ENCODE measurements around the gene EFNA3.

Gene EFNA3

DNA sequence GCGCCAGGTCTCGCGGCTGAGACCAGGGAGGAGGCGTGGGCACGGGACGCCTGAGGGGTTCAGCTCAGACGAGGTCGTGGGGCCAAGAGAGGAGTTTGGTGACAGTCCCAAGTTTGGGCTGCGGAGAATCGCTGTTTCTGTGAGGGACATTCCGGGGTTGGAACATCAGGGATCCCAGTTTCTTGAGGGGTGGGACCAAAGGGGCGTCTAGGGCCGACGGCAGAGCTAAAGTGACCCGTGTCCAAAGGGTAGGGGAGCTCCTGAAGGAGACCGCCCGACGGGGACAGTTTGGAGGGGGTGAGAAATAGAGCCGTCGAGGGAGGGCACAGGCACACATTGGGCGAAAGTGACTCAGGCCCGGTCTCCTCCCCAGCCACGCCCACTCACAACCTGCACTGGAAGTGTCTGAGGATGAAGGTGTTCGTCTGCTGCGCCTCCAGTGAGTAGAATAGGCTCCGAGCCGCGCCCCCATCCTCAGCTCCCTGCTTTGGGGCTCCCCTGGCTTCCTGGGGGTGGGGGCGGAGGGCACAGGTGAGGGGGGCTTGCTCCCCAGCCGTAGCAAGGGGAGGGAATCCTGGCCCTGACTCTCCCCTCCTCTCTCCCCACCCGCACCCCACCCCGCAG is 7.0 kb downstream of the EFNA3 start:
- DNase-seq: no peak

DNA sequence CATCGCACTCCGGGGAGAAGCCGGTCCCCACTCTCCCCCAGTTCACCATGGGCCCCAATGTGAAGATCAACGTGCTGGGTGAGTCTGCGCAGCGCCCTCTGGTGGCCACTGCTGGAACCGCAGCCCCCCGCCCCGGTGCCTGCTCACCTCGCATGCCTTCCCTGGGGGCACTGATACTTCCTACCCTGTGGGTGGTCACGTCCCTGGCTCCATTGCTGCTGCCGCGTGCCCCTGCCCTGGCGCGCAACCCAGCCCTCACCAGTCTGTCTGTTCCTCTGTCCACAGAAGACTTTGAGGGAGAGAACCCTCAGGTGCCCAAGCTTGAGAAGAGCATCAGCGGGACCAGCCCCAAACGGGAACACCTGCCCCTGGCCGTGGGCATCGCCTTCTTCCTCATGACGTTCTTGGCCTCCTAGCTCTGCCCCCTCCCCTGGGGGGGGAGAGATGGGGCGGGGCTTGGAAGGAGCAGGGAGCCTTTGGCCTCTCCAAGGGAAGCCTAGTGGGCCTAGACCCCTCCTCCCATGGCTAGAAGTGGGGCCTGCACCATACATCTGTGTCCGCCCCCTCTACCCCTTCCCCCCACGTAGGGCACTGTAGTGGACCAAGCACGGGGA is 7.6 kb downstream of the EFNA3 start:
- DNase-seq: no peak

DNA sequence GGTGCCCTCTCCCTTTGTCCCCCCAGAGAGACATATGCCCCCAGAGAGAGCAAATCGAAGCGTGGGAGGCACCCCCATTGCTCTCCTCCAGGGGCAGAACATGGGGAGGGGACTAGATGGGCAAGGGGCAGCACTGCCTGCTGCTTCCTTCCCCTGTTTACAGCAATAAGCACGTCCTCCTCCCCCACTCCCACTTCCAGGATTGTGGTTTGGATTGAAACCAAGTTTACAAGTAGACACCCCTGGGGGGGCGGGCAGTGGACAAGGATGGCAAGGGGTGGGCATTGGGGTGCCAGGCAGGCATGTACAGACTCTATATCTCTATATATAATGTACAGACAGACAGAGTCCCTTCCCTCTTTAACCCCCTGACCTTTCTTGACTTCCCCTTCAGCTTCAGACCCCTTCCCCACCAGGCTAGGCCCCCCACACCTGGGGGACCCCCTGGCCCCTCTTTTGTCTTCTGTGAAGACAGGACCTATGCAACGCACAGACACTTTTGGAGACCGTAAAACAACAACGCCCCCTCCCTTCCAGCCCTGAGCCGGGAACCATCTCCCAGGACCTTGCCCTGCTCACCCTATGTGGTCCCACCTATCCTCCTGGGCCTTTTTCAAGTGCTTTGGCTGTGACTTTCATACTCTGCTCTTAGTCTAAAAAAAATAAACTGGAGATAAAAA is 8.4 kb downstream of the EFNA3 start:
- DNase-seq: no peak

DNA sequence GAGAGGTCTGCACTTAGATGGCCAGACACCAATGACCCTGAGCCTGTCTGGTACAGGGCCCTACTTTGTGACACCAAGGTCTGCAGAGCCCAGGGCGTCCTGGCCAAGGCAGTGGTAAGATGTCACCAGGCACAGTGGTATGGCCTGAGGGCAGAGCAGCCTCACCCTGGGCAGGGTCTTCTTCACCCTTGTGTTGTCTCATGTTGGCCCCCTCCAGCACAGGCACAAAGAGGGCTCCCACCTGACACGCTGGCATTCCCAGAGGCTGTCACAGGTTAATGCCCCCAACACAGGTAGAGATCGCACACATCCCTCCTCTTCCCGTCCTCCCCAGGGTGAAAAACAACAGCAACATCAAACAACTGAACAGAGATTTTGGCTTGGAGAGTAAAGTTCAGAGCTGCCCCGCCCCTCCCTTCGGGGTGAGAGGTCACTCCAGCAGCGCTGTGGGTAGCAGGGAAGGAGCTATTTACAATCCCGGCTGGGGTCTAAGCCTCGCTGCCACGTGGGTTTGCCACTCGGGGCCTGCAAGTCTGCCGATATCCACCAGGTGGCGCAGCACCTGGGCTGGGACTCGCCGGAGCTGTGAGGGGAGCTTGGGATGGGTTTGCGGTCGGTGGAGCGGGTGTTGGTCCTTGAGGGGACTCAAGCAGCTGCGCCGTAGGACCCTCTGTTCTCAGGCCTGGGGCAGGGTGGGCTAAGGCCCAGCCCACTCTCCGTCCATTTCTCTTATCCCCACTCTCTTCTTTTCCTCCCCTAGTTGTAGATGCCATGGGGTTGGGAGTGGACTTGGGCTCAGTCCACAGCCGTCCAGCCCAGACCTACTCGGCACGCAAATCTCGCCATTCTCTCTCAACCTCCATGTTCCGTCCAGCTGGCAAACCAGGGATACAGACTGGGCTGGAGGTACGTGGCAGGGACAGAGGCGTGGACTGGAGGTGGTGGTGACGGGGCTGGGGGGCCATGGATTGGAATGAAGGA is 12.7 kb downstream of the EFNA3 start:
- no peak for DNase-seq

DNA sequence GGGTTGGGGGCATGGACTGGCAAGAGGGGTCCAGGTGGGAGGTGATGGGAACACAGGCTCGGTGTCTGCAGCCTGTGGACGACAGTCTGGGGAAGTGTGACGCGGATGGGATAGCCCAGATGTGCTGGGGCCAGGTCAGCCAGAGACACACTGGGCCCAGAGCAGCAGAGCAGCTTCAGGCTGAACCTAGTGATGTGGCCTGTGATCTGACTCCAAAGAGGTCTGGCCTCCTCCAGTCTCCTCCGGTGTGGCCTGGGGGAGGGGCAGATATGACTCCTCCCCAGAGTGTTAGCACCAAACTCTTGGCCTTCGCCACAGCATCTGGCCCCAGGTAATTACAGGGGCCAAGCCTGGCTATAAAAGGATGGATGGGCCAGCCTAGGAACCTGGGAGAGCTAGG is 13.5 kb downstream of the EFNA3 start:
- DNase-seq: no peak

DNA sequence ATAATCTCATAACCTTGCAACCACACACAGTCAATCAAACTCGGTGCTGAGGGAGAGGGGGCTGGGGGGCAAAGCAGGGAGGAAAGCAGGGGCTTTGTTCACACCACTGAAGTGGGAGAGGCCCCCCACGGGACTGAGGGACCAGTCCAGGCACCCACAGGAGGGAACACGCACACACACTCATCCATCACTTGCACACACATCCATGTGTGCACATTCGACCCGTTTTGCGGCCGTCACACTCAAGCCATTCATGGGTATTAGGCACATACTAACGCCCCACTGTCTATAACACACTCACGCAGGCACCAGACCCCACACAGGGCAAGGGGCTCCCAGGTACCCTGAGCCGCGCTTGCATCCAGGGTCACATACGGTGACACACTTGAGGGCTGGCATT is 14.0 kb downstream of the EFNA3 start:
- DNase-seq: no peak

DNA sequence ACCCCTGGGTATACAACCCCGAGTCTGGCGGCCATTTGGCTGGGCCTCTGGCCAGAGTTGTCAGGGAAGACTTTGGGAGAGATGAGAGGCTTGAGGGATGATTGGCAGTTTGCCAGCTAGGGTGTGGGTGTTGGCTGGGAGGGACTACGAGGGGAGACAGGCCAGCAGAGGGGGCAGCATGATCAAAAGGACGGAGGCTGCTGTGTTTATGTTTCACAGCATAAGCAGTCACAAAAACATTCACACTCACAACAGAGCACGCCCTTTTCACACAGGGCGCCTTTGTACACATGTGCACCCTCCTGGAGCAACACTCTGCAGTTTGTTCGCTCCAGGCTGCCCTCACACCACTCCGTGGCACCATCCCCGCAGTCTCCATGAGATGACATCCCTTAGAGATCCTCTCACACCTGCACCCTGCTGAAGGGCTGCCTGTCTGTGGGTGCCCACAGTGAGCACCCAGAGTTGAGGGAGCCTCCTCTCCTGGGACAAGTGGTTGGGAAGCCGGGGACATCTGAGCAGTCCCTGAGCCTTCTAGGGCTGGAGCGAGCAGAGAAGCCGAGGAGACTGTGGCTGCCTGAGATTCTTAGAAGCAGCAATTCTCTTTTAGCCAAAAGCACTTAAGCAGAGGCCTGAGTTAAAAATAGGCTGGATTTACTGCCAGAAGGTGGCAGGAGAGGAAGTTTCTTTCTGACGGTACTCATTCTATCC is 15.4 kb downstream of the EFNA3 start:
- no peak for DNase-seq

DNA sequence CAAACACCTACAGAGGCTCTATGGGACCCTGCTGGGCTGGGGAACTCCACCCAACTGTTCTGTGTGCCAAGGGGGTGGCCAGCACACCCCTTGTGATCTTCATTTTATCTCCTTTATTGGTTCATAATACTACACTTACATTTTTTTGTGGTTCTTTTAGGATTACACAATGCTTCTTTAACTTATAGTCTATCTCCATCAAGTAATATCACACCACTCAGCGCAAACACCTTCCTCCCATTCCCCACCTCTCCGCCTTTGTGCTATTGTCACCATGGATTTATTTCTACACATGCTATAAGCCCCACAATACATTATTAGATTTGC is 15.9 kb downstream of the EFNA3 start:
- DNase-seq: no peak

DNA sequence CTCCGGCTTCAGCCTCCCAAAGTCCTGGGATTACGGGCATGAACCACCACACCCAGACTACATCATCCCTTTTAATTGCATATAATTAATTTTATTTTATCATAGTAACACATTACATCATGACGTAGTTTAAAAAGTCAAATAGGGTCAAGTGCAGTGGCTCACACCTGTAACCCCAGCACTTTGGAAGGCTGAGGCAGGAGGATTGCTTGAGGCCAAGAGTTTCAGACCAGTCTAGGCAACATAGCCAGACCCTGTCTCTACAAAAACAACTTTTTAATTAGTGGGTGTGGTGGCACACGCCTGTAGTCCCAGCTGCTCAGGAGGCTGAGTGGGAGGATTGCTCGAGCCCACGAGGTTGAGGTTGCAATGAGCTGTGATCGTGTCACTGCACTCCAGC is 20.7 kb downstream of the EFNA3 start:
- no peak for DNase-seq

DNA sequence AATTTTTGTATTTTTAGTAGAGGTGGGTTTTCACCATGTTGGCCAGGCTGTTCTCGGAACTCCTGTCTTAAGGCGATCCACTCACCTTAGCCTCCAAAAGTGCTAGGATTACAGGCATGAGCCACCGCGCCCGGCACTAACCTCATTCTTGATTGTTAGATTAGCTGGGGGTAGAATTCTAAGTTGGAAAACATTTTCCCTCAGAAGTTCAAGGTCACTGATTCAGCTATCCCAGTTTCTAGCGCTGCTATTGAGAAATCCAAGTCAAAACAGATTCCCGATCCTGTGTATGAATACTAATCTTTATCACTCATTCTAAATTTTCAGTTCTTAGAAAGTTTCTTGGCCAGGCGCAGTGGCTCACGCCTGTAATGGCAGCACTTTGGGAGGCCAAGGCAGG is 24.7 kb downstream of the EFNA3 start:
- no peak for DNase-seq

DNA sequence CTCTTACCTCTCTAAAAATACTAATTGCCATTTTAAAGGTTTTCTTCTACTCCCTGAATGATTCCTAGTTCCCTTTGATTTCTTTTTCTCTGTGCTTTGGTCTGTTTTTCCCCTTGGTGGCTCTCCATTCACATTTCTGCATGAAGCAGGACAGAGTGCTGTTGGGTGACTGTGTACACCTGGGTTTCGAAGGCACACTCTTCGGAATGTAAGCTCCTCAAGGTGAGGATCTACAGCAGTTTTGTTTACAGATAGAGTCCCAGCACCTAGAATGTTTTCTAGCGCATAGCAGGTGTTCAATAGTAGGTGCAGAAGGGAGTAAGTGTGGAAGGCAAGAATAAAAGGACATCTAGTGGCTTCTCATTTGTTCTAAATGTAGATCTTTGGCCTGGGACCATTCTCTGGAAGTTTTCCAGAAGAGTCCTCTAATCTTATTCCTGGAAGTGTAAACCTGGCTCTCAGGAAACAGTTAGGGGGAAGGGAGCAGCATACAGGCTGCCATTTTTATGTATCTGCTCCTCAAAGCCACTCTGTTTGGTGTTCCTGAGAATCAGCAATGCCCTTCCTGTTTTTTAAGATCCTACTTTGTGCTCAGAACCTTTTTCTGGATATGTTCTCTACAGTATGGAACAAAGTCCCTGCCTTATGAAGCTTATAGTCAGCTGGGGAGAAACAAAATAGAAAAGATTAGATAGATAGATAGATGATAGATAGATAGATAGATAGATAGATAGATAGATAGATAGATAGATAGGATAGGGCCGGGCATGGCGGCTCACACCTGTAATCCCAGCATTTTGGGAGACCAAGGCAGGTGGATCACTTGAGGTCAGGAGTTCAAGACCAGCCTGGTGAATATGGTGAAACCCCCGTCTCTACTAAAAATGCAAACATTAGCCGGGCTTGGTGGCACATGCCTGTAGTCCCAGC is 26.2 kb downstream of the EFNA3 start:
- no peak for DNase-seq

DNA sequence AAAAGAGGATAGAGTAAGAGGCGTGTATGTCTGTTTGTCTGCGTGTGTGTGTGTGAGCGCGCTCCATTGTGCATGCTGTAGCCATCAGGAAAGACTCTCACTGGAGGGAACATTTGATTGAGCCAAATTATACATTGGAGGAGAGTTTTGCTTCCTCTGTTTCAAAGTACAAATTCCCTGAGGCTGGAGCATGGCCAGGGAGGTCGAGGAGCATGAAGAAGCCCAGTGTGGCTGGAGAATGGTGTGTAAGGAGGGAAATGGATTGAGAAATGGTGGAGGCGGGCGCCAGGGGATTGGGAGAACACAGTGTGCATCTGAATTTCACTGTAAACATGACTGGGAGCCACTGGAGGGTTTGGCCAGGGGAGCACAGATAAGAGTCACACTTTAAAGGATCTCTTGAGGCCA is 27.0 kb downstream of the EFNA3 start:
- no peak for DNase-seq

DNA sequence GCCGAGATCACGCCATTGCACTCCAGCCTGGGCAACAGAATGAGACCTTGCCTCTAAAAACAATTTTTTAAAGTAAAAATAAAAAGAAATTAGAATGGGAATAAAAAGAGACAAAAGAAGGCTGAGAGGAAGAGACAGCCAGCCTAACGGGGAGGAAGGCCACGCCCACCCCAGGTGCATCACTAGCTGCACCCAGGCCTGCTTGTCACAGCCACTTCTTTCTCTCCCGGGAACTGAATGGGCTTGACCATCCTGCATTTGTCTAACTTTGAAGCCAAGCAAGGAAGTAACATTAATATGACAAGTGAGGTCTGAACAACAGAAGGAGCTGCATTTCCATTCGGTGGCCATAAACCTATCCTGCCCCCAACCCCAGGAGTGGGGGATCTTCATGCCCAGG is 28.2 kb downstream of the EFNA3 start:
- no peak for DNase-seq

DNA sequence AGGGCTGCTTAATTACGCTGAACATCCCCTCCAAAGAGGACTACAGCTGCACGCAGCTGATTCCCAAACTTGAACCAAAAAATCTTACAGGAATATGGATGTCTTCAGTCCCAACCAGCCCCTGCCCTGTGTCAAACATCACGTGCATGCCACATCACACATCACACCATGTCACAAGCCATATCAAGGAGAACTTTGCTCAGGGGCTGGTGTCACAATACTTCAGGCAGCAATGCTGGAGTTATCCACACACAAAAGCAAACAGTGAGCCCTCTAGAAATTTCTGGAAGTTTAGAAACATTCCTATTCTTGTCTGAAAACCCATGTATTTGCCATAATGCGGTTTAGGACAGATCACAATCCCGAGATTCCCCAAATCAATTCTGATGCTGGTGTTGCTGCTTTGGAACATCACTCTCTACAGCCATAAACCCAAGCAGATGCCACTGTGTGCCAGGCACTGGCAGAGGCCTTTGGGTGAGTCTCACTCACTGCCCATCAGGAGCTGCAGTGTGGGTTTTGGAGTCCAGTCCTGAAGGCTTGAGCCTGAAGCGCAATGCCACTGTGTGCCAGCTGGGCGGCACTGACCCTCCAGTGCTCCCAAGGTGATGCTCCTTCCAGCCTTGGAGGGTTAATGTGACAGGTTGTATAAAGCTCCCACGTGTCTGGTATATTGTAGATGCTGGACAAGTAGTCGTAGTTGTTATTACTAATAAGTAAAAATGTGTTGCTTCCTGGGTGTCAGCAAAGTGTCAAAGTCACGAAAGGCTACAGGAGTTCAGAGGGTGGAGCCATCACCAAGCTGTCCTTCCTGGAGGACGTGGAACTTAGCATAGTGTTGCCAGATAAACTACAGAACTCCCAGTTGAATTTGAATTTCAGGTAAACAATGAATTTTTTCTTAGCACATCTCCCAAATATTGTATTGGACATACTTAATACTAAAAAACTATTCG is 28.9 kb downstream of the EFNA3 start:
- DNase-seq: no peak

DNA sequence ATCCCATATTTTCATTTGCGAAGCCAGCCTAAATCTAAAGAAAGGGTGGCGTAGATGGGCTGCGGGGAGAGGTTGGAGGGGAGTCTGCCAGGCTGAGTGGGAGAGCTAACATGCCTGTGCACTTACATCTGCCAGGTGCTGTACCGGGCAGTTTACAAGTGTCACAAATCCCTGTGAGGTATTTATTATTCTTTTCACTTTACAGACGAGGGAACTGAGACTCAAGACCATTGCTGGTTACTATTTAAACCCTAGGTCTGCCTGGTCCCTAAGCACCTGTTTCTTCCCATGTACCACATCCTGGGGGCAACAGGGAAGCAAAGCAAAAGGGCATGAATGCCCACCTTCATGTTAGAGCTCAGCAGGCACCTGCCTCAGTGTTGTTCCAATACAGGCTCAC is 29.7 kb downstream of the EFNA3 start:
- DNase-seq: no peak

DNA sequence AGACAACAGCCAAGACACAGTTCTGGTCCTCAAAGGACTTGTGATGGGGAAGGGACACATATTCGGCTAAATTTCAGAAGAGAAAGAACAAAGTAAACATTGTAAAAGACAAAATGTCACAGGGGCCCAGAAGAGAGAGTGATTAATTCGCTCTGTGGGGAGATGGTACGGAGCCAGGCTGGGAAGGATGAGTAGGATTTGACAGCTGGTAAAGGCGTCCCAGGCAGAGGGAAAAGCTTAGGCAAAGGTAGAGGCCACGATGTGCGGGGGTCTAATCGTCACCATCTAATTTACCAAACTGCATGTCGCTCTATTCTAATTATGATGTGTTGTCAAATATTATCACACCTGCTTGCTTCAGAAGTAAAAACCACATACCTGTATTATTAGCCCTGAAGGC is 31.7 kb downstream of the EFNA3 start:
- no peak for DNase-seq

DNA sequence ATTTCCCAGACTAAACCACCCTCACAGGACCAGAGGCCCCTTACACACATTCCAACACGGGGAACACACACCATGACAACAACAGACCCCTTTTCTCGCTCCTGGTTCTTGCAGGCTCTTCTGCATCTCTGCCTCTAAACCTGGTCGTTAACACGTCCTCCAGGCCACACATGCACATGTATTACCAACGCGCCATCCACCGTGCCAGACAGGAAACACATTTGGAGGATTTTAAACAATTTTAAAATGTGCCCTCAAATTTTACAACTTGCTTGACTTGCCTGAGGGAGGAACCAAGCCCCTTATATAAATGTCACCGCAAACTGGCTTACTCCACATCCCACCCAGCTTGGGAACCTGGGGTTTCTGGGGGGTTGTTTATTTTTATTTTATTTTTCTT is 32.2 kb downstream of the EFNA3 start:
- no peak for DNase-seq

DNA sequence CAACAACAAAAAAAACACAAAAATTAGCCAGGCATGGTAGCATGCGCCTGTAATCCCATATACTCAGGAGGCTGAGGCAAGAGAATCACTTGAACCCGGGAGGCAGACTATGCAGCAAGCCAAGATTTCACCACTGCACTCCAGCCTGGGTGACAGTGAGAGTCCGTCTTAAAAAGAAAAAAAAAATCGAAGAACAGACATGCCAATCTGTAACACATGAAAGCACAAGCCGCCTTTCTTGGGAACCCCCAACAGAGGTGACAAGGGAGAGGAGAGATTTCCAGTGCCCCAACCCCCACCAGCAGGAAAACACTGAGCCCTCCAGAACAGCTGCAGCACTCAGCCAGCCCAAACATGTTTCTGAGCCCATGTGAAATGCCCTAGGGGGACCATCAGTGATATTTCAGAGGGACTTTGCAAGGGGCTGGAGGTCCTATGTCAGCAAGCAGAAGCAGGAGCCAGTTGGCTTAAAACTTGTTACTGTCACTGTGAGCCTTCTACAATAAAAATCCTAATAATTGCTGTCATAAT is 34.9 kb downstream of the EFNA3 start:
- DNase-seq: no peak

DNA sequence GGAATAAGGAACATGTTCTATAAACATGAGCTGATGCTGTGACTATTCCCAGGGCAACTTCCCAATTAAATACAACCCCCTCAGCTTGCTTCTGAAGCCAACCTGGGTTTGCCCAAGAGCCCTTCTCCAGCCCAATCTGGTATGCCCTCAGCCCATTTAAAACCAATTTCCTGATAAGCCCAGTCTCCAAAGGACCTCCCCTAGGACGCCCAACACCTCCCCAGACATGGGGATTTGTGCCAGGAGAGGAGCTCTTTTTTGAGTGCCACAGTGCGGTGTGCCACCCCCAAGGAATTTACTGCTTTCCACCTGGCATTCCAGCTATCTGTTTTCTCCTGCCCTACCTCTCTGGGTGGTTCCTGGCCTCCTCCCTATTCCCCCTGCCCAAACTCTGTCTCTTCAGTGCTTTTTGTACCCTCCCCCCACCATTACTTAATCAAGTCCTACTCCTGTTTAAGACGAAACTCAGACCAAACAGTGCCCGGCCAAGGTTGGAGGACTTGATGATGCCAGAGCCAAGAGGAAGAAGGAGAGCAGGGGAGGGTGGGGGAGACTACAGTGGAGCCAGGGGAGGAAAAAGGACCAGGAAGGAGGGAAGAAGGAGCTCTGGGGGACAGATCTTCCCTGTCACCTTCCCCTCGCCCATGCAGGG is 37.6 kb downstream of the EFNA3 start:
- no peak for DNase-seq

DNA sequence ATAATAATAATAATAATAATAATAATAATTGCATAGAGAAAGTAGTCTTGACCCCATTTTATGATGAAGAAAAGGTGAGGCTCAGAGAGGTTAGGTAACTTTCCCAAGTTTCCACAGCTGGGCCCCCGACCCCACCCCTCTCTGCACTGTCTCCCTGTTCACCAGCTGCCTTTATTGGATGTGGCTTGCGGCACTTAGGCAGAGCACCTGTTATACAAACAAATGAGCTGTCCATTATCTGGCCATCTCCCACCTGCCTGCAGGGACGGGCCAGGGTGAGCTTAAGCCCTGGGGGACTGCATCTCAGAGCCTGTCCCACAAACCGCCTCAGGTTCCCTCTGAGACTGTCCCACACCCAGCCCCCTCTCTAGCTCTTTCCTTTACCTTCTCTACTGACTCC is 39.0 kb downstream of the EFNA3 start:
- DNase-seq: no peak

All from SIG-M5 (cell line).